Brain microvascular endothelial cell (primary cell): ENCODE measurements around the gene VASH2.
A peak's percentile ranks its signal among the peaks of the same experiment; 100 is the strongest.
"Not testable (repeated sequence)": the region's sequence is repeated elsewhere in the genome, so short reads cannot be mapped to it uniquely, and the experiment has no call there.

Experiments used
- DNase-seq: peaks from one replicate; pipeline ENCODE4 v3.0.0-alpha.2; 2020
- H3K27ac ChIP-seq: fragments of 250-450 bp; sonication (Bioruptor Pico); 2 replicates; pipeline ENCODE4 v1.5.1; 2020; ENCODE audit warnings: mild to moderate bottlenecking, moderate library complexity
- H3K27me3 ChIP-seq: fragments of 250-450 bp; sonication (Bioruptor Pico); replicated peaks from 2 replicates; pipeline ENCODE4 v1.5.1; 2020; ENCODE audit warnings: mild to moderate bottlenecking
- H3K36me3 ChIP-seq: fragments of 250-450 bp; sonication (Bioruptor Pico); replicated peaks from 2 replicates; pipeline ENCODE4 v1.5.1; 2020; ENCODE audit warnings: mild to moderate bottlenecking
- H3K4me3 ChIP-seq: 2 replicates; pipeline ENCODE4 v1.5.1; 2011; ENCODE audit warnings: low read depth, mild to moderate bottlenecking, control low read depth, low read length, moderate library complexity
- CTCF ChIP-seq: IDR thresholded peaks from 2 replicates; pipeline ENCODE4 v1.5.1; 2011; ENCODE audit warnings: low read depth, mild to moderate bottlenecking, moderate library complexity, low read length, control low read depth, inconsistent platforms; ENCODE audit errors: missing control alignments
- in situ Hi-C: cut with HindIII; loops from 2 replicates; pipeline ENCODE4 v1.10.0; 2017; ENCODE audit warnings: low sequenced_read_pairs, low pct_ligation_motif_present

The VASH2 gene

GRCh38 chr1:212960932-212961331 lies 10.6 kb downstream of the VASH2 start:
- Histone ChIP-seq H3K4me3 (no peak overlapping the region), H3K27me3 (no peaks in the 10 kb centered on the region), H3K36me3 (no peaks in the 10 kb centered on the region), H3K27ac (no peak overlapping the region)
- DNase-seq, result no peak
- in situ Hi-C loops, result no loop called here
- no peak for TF ChIP-seq CTCF

GRCh38 chr1:212962509-212962908 lies 12.2 kb downstream of the VASH2 start:
- no peak overlapping the region for H3K27ac ChIP-seq
- H3K27me3 ChIP-seq, result no peaks in the 10 kb centered on the region
- in situ Hi-C loops, result no loop called here
- DNase-seq, result no peak
- H3K36me3 ChIP-seq, result no peaks in the 10 kb centered on the region
- TF ChIP-seq CTCF, result no peak
- no peak overlapping the region for H3K4me3 ChIP-seq

- no peak for DNase-seq
- TF ChIP-seq CTCF, result no peak
- Histone ChIP-seq H3K36me3 (no peaks in the 10 kb centered on the region), H3K27me3 (no peaks in the 10 kb centered on the region), H3K4me3 (no peak overlapping the region), H3K27ac (no peak overlapping the region)
- in situ Hi-C loops, result no loop called here
Measured at GRCh38 chr1:212964102-212964501, 13.8 kb downstream of the VASH2 start.

GRCh38 chr1:212964993-212965392 lies 14.7 kb downstream of the VASH2 start:
- H3K27me3 ChIP-seq, H3K36me3 ChIP-seq, in situ Hi-C loops, DNase-seq, H3K4me3 ChIP-seq, H3K27ac ChIP-seq: not testable (repeated sequence)

GRCh38 chr1:212966616-212967015 lies 16.3 kb downstream of the VASH2 start:
- Histone ChIP-seq H3K36me3 (no peaks in the 10 kb centered on the region), H3K27me3 (no peaks in the 10 kb centered on the region), H3K4me3 (no peak overlapping the region), H3K27ac (no peak overlapping the region)
- no peak for TF ChIP-seq CTCF
- in situ Hi-C loops, result no loop called here
- no peak for DNase-seq

- peak; percentile 42 for DNase-seq
- H3K4me3 ChIP-seq, result no peak overlapping the region
- in situ Hi-C loops, result no loop called here
- no peak overlapping the region for H3K27ac ChIP-seq
- no peaks in the 10 kb centered on the region for H3K36me3 ChIP-seq
- H3K27me3 ChIP-seq, result no peaks in the 10 kb centered on the region
- TF ChIP-seq CTCF, result peak; percentile 82
Measured at GRCh38 chr1:212967801-212968200, 17.5 kb downstream of the VASH2 start.
